GM04504 (cell line): Measurements from ENCODE around the gene CLMP.
A peak's percentile ranks its signal among the peaks of the same experiment; 100 is the strongest.

Experiments
- DNase-seq: peaks from one replicate; pipeline ENCODE4 v3.0.0-alpha.2; 2012; ENCODE audit warnings: low read depth

The CLMP gene

DNA sequence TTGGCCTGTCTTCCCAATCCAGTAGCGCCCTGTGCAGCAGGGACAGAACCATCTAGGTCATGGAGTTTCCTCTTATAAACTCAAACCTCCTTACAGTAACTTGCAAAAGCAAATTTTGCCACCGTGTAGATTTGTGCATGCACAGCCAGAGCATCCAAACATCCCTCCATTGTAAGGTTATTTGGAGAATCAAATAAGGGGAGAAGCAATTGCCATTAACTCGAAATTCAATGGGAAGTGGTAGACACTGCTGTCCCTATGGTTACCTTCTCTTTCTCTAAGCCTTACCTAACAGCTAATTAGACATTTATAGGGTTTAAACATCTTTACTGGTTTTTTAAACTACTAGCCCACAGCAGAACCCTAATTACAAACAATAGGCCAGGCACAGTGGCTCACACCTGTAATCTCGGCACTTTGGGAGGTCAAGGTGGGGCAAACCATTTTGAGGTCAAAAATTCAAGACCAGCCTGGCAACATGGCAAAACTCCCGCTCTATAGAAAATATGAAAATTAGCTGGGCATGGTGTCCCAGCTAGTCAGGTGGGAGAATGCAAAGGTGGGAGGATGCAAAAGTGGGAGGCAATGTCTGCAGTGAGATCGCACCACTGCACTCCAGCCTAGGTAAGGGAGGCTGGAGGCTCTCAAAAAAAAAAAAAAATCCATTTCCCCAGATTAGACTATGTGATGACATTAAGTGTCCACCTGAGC, 139.7 kb downstream of the CLMP start:
- no peak for DNase-seq

GRCh38 chr11:123054301-123055065, 140.6 kb downstream of the CLMP start:
- DNase-seq, result peak; percentile 30

DNA sequence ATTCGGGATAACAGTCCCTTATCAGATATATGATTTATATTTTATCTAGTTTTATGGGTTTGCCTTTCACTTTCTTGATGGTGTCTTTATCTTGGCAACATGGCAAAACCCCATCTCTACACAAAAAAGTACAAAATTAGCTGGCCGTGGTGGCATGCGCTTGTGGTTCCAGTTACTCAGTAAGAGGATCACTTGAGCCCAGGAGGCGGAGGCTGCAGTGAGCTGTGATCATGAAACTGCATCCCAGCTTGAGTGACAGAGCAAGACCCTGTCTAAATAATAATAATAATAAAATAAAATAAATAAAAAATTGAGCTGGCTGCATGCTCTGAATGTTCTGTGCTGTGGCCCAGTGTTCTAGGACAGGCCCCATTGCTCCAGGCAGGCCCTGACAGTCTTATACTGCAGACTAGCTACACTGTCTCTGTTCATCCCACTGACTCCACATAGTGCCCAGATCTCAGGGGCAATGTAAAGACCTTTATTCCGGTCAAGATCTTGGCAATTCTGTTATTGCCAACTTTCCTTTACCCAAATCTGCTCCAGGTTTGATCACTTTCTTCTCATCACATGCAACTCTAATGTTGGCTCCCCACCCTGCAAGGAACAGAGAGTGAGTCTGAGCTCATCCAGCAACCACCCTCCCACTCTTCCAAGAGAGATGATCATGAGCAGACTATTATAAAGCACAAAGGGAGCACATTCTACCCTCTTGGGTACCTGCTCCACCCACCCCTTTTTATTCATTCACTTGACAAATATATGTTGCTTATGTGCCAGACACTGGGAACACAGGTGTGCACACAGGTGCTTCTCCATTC, 141.9 kb downstream of the CLMP start:
- DNase-seq, result no peak

DNA sequence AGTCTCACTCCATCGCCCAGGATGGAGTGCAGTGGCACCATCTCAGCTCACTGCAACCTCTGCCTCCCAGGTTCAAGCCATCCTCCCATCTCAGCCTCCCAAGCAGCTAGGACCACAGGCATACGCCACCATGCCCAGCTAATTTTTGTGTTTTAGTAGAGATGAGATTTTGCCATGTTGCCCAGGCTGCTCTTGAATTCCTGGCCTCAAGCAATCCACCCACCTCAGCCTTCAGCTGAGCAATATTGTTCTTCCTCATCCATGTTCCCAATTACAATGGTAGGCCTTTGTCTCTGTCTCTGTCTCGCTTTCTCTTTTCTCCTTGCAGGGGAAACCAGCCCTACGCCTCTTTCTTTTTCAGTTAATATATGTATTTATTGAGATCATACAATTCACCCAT, 143.4 kb downstream of the CLMP start:
- no peak for DNase-seq

DNA sequence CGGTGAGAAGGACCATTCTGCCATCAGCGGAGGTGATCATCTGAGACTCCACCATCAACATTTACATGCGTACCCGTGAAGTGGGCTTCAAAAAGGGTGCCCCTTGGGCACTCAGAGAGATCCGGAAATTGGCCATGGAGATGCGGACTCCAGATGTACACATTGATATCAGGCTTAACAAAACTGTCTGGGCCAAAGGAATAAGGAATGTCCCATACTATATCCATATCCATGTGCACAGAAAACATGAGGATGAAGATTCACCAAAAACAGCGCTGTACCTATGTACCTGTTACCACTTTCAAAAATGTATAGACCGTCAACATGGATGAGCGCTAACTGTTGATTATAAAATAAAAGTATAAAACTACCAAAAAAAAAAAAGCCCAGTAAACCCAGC, 143.9 kb downstream of the CLMP start:
- DNase-seq, result no peak

GRCh38 chr11:123047947-123048293, 147.1 kb downstream of the CLMP start:
- no peak for DNase-seq

GRCh38 chr11:123047266-123047946, 147.6 kb downstream of the CLMP start:
- no peak for DNase-seq

DNA sequence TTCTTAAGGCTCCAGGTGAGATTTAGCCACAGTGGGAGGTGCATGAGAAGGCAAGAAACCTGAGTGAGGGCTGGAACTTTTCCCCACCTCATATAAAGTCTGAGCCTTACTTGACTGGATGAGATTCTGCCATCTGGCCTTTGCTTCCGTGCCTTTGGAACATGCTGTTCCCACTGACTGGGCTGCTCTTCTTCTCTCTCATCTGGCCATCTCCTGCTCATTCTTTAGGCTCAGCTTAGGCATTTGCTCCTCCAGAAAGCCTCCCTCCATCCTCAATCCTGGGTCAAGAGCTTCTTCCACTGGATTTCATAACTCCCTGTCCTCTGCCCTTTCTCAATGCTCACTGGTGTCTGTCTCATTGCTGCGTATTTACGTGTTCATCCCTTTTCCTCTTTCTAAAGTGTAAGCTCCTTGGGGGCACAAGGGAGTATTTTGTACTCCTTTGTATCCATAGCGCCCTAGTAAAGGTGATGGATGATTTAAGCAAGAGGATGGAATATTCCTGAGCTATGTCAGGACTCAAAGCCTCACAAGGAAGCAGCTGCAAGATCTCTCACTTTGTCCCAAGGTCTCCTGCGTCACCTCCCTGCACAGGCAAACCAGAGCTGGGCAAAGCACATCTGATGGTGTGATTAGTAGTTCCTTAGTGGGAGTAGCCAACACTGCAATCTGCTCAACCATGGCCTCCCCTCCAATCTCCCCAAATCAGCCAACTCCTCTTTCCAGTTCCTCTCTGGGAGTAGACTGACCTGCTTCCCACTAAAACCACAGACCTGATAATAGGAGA, 148.4 kb downstream of the CLMP start:
- DNase-seq, result no peak

- DNase-seq, result no peak
Measured at GRCh38 chr11:123045101-123045500, 149.9 kb downstream of the CLMP start.

GRCh38 chr11:123041185-123041584, 153.9 kb downstream of the CLMP start:
- DNase-seq, result no peak

DNA sequence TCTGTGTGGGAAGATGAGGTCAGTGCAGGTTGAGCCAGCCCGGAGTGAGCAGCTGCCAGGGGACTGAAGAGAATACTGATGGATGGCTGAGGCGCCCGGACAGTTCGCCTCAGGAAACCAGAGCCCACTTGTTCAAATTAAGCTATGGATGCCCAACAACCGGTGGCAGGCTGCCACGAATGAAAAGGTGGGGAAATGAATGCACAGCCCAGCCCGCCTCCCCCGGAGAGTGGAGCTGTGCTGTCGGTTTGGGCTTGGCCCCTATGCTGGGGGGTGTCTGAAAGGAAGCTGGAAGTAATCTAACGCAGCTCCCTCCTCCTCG, 155.0 kb downstream of the CLMP start:
- DNase-seq, result no peak

GRCh38 chr11:123035831-123036230, 159.2 kb downstream of the CLMP start:
- no peak for DNase-seq

- DNase-seq, result no peak
Measured at GRCh38 chr11:123034597-123034996, 160.5 kb downstream of the CLMP start.

- no peak for DNase-seq
Measured at GRCh38 chr11:123033895-123034294, 161.2 kb downstream of the CLMP start.

DNA sequence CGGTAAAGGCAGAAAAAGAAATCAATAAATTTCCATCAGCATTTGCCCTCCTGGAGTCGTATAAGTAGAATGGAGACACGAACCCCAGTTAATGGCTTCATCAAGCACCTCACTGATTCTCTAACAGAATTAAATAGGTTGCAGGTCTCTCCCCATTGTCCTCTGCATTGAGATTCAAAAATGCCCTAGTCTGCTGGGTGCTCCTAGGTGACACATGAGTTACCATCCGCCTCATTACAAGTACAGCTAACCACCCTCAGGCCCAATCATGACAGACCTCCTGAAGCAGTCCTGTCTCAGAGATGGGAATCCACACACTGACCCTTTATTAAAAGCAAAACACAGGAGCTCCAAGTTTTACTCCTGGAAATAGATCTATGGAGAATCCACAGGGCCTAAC, 164.5 kb downstream of the CLMP start:
- DNase-seq, result no peak

DNA sequence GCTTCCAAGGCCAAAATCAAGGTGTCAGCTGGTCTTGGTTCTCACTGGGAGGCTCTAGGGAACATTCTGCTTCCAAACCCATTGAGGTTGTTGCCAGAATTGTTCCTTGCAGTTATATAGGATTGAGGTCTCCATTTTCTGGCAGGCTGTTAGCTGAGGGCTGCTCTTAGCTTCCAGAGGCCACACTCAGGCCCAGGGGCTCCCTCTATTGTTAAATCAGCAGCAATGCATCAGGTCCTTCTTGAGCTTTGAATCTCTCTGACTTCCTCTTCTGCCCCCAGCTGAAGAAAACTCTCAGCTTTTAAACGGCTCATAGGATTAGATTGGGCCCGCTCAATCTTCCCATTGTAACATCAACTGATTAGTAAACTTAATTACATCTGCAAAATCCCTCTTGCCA, 174.1 kb downstream of the CLMP start:
- no peak for DNase-seq
